ENCODE results near the gene NHS. TPM values are rescaled to one million over a fixed set of nuclear protein-coding genes. Genes with fewer than 3 reads are reported as not detected.

Gene NHS
- total and polyA plus RNA-seq, 4 donors = 14.1 to 17.7 (median 15.8) TPM

GRCh38 chrX:17580539-17581152 is 205.6 kb downstream of the NHS start:
- peak in 2 of 6 donors; percentile 20 to 35 for DNase-seq (ENCODE audit: low read depth in 4 of 6, low spot score in 6 of 6)
- no peak overlapping the region for H3K27ac ChIP-seq (ENCODE audit: low read depth, low read length)
- no peaks in the 10 kb centered on the region for H3K36me3 ChIP-seq (ENCODE audit: control insufficient read depth, insufficient read depth, low read length)
- no peak overlapping the region for H3K4me3 ChIP-seq (ENCODE audit: low read depth, low read length)
- peaks cover 38% of the 10 kb centered on the region for H3K27me3 ChIP-seq (ENCODE audit: control insufficient read depth, insufficient read depth, low read length)
- 49% methylated on average over 3 of the region's 6 CpGs for WGBS (ENCODE audit: insufficient coverage)
- H3K9me3 ChIP-seq (ENCODE audit: control insufficient read depth, insufficient read depth, low read length) = no peaks in the 10 kb centered on the region
- no peaks in the 10 kb centered on the region for H3K4me1 ChIP-seq (ENCODE audit: control insufficient read depth, insufficient read depth, low read length)

- H3K4me3 ChIP-seq (ENCODE audit: low read depth, low read length) = no peak overlapping the region
- H3K36me3 ChIP-seq (ENCODE audit: control insufficient read depth, insufficient read depth, low read length) = no peaks in the 10 kb centered on the region
- H3K4me1 ChIP-seq (ENCODE audit: control insufficient read depth, insufficient read depth, low read length) = no peaks in the 10 kb centered on the region
- H3K27me3 ChIP-seq (ENCODE audit: control insufficient read depth, insufficient read depth, low read length) = peaks cover 34% of the 10 kb centered on the region
- no peak for DNase-seq (ENCODE audit: low read depth in 4 of 6, low spot score in 6 of 6)
- WGBS (ENCODE audit: insufficient coverage) = 57% methylated on average over 1 of the region's 5 CpGs
- no peaks in the 10 kb centered on the region for H3K9me3 ChIP-seq (ENCODE audit: control insufficient read depth, insufficient read depth, low read length)
- no peak overlapping the region for H3K27ac ChIP-seq (ENCODE audit: low read depth, low read length)
Measured at GRCh38 chrX:17581641-17582040, 206.6 kb downstream of the NHS start.

- Histone ChIP-seq H3K27me3 (ENCODE audit: control insufficient read depth, insufficient read depth, low read length) (peaks cover 32% of the 10 kb centered on the region), H3K4me3 (ENCODE audit: low read depth, low read length) (no peak overlapping the region), H3K4me1 (ENCODE audit: control insufficient read depth, insufficient read depth, low read length) (no peaks in the 10 kb centered on the region), H3K27ac (ENCODE audit: low read depth, low read length) (no peak overlapping the region), H3K36me3 (ENCODE audit: control insufficient read depth, insufficient read depth, low read length) (no peaks in the 10 kb centered on the region), H3K9me3 (ENCODE audit: control insufficient read depth, insufficient read depth, low read length) (no peaks in the 10 kb centered on the region)
- DNase-seq (ENCODE audit: low read depth in 4 of 6, low spot score in 6 of 6) = no peak
- 61% methylated on average over 3 of the region's 4 CpGs for WGBS (ENCODE audit: insufficient coverage)
Measured at GRCh38 chrX:17584248-17584681, 209.3 kb downstream of the NHS start.

- Histone ChIP-seq H3K4me3 (ENCODE audit: low read depth, low read length) (no peak overlapping the region), H3K36me3 (ENCODE audit: control insufficient read depth, insufficient read depth, low read length) (no peaks in the 10 kb centered on the region), H3K9me3 (ENCODE audit: control insufficient read depth, insufficient read depth, low read length) (no peaks in the 10 kb centered on the region), H3K27me3 (ENCODE audit: control insufficient read depth, insufficient read depth, low read length) (peaks cover 27% of the 10 kb centered on the region), H3K4me1 (ENCODE audit: control insufficient read depth, insufficient read depth, low read length) (no peaks in the 10 kb centered on the region), H3K27ac (ENCODE audit: low read depth, low read length) (no peak overlapping the region)
- no peak for DNase-seq (ENCODE audit: low read depth in 4 of 6, low spot score in 6 of 6)
- WGBS (ENCODE audit: insufficient coverage) = no CpG with 5 or more reads among the region's 3 CpGs
Measured at GRCh38 chrX:17585006-17585405, 210.0 kb downstream of the NHS start.

GRCh38 chrX:17587366-17587765 is 212.4 kb downstream of the NHS start:
- Histone ChIP-seq H3K27me3 (ENCODE audit: control insufficient read depth, insufficient read depth, low read length) (peaks cover 19% of the 10 kb centered on the region), H3K36me3 (ENCODE audit: control insufficient read depth, insufficient read depth, low read length) (no peaks in the 10 kb centered on the region), H3K9me3 (ENCODE audit: control insufficient read depth, insufficient read depth, low read length) (no peaks in the 10 kb centered on the region), H3K4me1 (ENCODE audit: control insufficient read depth, insufficient read depth, low read length) (no peaks in the 10 kb centered on the region), H3K4me3 (ENCODE audit: low read depth, low read length) (no peak overlapping the region), H3K27ac (ENCODE audit: low read depth, low read length) (no peak overlapping the region)
- DNase-seq (ENCODE audit: low read depth in 4 of 6, low spot score in 6 of 6) = peak in 1 of 6 donors; percentile 64
- WGBS (ENCODE audit: insufficient coverage) = 59% methylated on average over 3 of the region's 6 CpGs

GRCh38 chrX:17588303-17588702 is 213.3 kb downstream of the NHS start:
- no peaks in the 10 kb centered on the region for H3K9me3 ChIP-seq (ENCODE audit: control insufficient read depth, insufficient read depth, low read length)
- H3K27me3 ChIP-seq (ENCODE audit: control insufficient read depth, insufficient read depth, low read length) = peaks cover 11% of the 10 kb centered on the region
- H3K36me3 ChIP-seq (ENCODE audit: control insufficient read depth, insufficient read depth, low read length) = no peaks in the 10 kb centered on the region
- WGBS (ENCODE audit: insufficient coverage) = 67% methylated on average over 1 of the region's 3 CpGs
- DNase-seq (ENCODE audit: low read depth in 4 of 6, low spot score in 6 of 6) = no peak
- no peaks in the 10 kb centered on the region for H3K4me1 ChIP-seq (ENCODE audit: control insufficient read depth, insufficient read depth, low read length)
- no peak overlapping the region for H3K27ac ChIP-seq (ENCODE audit: low read depth, low read length)
- H3K4me3 ChIP-seq (ENCODE audit: low read depth, low read length) = no peak overlapping the region

- H3K36me3 ChIP-seq (ENCODE audit: control insufficient read depth, insufficient read depth, low read length) = no peaks in the 10 kb centered on the region
- DNase-seq (ENCODE audit: low read depth in 4 of 6, low spot score in 6 of 6) = peak in 5 of 6 donors; percentile 26 to 90 (median 43)
- no peak overlapping the region for H3K4me3 ChIP-seq (ENCODE audit: low read depth, low read length)
- H3K4me1 ChIP-seq (ENCODE audit: control insufficient read depth, insufficient read depth, low read length) = no peaks in the 10 kb centered on the region
- H3K9me3 ChIP-seq (ENCODE audit: control insufficient read depth, insufficient read depth, low read length) = no peaks in the 10 kb centered on the region
- WGBS (ENCODE audit: insufficient coverage) = 0% methylated on average over 1 of the region's 9 CpGs
- peaks cover 10% of the 10 kb centered on the region for H3K27me3 ChIP-seq (ENCODE audit: control insufficient read depth, insufficient read depth, low read length)
- H3K27ac ChIP-seq (ENCODE audit: low read depth, low read length) = no peak overlapping the region
Measured at GRCh38 chrX:17590892-17591740, 216.1 kb downstream of the NHS start.

GRCh38 chrX:17591741-17592110 is 216.7 kb downstream of the NHS start:
- no peaks in the 10 kb centered on the region for H3K4me1 ChIP-seq (ENCODE audit: control insufficient read depth, insufficient read depth, low read length)
- H3K27ac ChIP-seq (ENCODE audit: low read depth, low read length) = no peak overlapping the region
- H3K36me3 ChIP-seq (ENCODE audit: control insufficient read depth, insufficient read depth, low read length) = no peaks in the 10 kb centered on the region
- H3K9me3 ChIP-seq (ENCODE audit: control insufficient read depth, insufficient read depth, low read length) = no peaks in the 10 kb centered on the region
- WGBS (ENCODE audit: insufficient coverage) = 50% methylated on average over 1 of the region's 4 CpGs
- H3K27me3 ChIP-seq (ENCODE audit: control insufficient read depth, insufficient read depth, low read length) = peaks cover 14% of the 10 kb centered on the region
- no peak for DNase-seq (ENCODE audit: low read depth in 4 of 6, low spot score in 6 of 6)
- H3K4me3 ChIP-seq (ENCODE audit: low read depth, low read length) = no peak overlapping the region

GRCh38 chrX:17592117-17592516 is 217.1 kb downstream of the NHS start:
- Histone ChIP-seq H3K27me3 (ENCODE audit: control insufficient read depth, insufficient read depth, low read length) (peaks cover 15% of the 10 kb centered on the region), H3K36me3 (ENCODE audit: control insufficient read depth, insufficient read depth, low read length) (no peaks in the 10 kb centered on the region), H3K4me1 (ENCODE audit: control insufficient read depth, insufficient read depth, low read length) (no peaks in the 10 kb centered on the region), H3K9me3 (ENCODE audit: control insufficient read depth, insufficient read depth, low read length) (no peaks in the 10 kb centered on the region), H3K4me3 (ENCODE audit: low read depth, low read length) (no peak overlapping the region), H3K27ac (ENCODE audit: low read depth, low read length) (no peak overlapping the region)
- whole genome bisulfite sequencing (ENCODE audit: insufficient coverage) = no CpG with 5 or more reads among the region's 1 CpG
- no peak for DNase-seq (ENCODE audit: low read depth in 4 of 6, low spot score in 6 of 6)

GRCh38 chrX:17594693-17595092 is 219.7 kb downstream of the NHS start:
- no peaks in the 10 kb centered on the region for H3K36me3 ChIP-seq (ENCODE audit: control insufficient read depth, insufficient read depth, low read length)
- 88% methylated on average over 2 of the region's 2 CpGs for WGBS (ENCODE audit: insufficient coverage)

More at GRCh38 chrX:17594693-17595092, 219.7 kb downstream of the NHS start:
- Histone ChIP-seq H3K4me3 (ENCODE audit: low read depth, low read length) (no peak overlapping the region), H3K27ac (ENCODE audit: low read depth, low read length) (no peak overlapping the region), H3K4me1 (ENCODE audit: control insufficient read depth, insufficient read depth, low read length) (peaks cover 4% of the 10 kb centered on the region), H3K9me3 (ENCODE audit: control insufficient read depth, insufficient read depth, low read length) (no peaks in the 10 kb centered on the region), H3K27me3 (ENCODE audit: control insufficient read depth, insufficient read depth, low read length) (peaks cover 13% of the 10 kb centered on the region)
- no peak for DNase-seq (ENCODE audit: low read depth in 4 of 6, low spot score in 6 of 6)

Data from spinal cord (tissue), 10 donors.